Umbilical cord (tissue), 2 donors: ENCODE measurements around the gene OR4X1. TPM values are rescaled to one million over a fixed set of nuclear protein-coding genes. Genes with fewer than 3 reads are reported as not detected.
"Not testable (repeated sequence)": the region's sequence is repeated elsewhere in the genome, so short reads cannot be mapped to it uniquely, and the experiment has no call there.

Source experiments
- DNase-seq: peaks from one replicate; pipeline ENCODE4 v3.0.0-alpha.2; 2015; ENCODE audit warnings: low spot score
- total RNA-seq: library from RNA; depleted of rRNA; stranded (reverse); fragments of >200 nt; gene quantifications from one replicate; pipeline ENCODE4 v1.2.3, GENCODE V29; 2014; ENCODE audit warnings: low replicate concordance; ENCODE audit not compliant: insufficient read depth

Gene OR4X1, protein sequence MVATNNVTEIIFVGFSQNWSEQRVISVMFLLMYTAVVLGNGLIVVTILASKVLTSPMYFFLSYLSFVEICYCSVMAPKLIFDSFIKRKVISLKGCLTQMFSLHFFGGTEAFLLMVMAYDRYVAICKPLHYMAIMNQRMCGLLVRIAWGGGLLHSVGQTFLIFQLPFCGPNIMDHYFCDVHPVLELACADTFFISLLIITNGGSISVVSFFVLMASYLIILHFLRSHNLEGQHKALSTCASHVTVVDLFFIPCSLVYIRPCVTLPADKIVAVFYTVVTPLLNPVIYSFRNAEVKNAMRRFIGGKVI
- total RNA-seq, result 5.1 TPM

DNA sequence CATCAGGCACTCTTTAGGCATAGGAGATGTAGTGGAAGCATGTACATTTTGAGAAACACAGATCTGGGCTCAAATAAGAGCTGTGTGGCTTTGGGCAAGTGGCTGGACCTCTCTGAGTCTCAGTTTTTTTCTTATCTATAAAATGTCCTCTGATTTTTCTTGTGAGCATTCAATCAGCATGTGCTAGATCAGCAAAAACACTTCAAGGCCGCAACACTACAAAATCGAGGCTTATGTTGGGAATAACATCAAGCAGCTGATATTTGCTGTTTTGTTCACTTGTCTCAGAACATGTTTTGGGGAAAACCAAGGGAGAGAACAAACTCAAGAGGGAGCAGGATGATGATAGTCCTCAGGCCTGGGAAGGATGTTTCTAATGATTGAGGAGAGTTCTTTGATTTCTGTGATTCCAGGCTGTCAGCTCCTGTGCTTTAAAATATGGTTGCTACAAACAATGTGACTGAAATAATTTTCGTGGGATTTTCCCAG lies at the start of gene OR4X1:
OR4X1 (plus strand) TSS at position 439 of the 489 bp plus-strand sequence; CDS start at position 439, 0 bp downstream.
- no peak for DNase-seq

DNA sequence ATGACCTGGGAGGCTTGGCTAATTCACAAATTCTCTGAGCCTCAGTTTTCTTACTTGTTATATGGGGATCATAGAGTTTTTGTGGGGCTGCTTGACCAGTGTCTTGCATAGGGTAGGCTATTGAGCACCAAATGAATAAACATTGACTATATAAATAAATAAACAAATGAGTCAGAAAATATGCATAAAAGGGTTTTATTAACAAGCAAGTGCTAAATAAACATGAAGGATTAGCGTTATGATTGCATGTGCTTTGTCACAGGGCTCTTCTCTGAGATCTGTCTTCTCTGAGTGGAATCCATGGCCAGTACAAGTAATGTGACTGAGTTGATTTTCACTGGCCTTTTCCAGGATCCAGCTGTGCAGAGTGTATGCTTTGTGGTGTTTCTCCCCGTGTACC lies 47.2 kb upstream of the OR4X1 start, which contains the start of gene OR4B1:
OR4B1 (plus strand) TSS at position 301 of the 400 bp plus-strand sequence; CDS start at position 301, 0 bp downstream.
- DNase-seq, result no peak

DNA sequence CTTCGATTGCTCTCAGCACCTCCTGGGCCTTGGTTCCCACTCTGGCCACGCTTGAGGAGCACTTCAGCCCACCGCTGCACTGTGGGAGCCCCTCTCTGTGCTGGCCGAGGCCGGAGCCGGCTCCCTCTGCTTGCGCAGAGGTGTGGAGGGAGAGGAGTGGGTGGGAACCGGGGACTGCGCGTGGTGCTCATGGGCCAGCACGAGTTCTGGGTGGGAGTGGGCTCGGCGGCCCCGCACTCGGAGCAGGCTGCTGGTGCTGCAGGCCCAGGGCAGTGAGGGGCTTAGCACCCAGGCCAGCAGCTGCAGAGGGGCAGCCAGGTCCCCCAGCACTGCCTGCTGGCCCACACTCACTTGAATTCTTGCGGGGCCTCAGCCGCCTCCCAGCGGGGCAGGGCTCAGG lies 34.9 kb upstream of the OR4X1 start:
- DNase-seq, result no peak

DNA sequence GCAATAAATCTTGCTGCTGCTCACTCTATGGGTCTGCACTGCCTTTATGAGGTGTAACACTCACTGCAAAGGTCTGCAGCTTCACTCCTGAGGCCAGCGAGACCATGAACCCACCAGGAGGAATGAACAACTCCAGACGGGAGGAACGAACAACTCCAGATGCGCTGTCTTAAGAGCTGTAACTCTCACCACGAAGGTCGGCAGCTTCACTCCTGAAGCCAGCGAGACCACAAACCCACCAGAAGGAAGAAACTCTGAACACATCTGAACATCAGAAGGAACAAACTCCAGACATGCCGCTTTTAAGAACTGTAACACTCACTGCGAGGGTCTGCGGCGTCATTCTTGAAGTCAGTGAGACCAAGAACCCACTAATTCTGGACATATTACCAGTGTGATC lies 33.6 kb upstream of the OR4X1 start:
- DNase-seq, result not testable (repeated sequence)

DNA sequence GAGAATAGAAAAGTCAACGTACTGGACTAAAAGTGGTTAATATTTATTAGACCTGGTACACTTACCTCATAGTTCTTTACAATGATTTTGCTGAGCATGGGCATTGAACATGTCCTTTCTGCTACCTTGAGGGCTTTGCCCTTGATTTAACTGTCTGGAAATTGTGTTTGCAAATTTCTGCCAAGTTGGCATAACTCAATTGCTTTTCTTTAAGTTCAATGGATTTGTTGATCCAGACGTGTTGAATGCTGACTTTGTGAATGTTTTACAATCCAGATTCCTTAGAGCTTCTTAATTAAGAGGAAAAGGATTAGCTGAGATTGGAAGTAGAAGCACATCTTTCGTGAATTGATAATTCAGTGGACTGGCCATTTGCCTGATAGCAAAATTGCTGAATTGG lies 25.9 kb upstream of the OR4X1 start:
- no peak for DNase-seq

DNA sequence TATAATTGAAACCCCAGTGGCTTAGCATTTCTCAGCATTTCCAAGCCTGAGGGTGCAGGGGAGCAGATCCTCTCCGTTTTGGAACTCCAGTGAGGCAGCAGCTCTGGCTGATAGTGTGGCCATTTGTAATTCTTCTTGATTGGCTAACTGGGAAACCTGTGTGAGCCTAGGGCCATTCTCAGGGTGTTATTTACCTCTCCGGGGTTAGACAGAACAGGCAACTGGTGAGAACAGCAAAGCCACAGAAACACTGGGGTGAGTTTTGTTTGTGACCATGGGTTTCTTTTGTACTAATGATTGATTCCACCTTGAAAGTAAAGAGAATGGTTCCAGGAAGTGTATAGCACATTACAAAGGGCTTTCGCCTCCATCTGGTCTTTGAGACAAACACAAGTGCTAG lies 21.2 kb upstream of the OR4X1 start:
- no peak for DNase-seq

DNA sequence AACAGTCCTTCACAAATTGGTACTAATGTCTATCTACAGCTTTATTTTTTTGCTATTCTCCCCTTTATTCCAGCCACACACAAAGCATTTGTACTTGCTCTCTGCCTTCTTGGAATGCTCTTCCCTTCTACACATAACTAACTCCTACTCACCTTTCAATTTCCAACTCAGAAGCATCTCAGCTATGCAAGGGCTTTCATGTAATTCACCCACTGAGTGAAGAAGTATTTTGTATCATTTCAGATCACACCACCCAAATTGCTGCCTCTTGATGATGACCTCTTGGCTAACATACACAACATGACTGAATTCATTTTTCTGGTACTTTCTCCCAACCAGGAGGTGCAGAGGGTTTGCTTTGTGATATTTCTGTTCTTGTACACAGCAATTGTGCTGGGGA lies 18.9 kb upstream of the OR4X1 start, which contains the start of gene OR4X2:
OR4X2 (plus strand) TSS at position 301 of the 400 bp plus-strand sequence; CDS start at position 301, 0 bp downstream.
- no peak for DNase-seq

DNA sequence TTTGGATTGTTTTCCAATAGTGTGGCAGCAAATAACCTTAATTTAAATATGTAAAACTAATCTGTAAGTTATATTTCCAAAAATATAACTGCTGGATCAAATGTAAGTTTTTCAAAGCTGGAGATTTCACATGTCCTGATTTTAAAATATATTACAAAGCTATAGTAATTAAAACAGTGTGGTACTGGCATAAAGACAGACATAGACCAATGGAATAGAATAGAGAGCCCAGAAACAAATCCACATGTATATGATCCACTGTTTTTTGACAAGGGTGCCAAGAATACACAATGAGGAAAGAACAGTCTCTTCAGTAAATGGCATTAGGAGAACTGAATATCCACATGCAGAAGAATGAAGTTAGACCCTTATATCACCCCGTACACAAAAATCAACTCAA lies 14.8 kb upstream of the OR4X1 start:
- no peak for DNase-seq

DNA sequence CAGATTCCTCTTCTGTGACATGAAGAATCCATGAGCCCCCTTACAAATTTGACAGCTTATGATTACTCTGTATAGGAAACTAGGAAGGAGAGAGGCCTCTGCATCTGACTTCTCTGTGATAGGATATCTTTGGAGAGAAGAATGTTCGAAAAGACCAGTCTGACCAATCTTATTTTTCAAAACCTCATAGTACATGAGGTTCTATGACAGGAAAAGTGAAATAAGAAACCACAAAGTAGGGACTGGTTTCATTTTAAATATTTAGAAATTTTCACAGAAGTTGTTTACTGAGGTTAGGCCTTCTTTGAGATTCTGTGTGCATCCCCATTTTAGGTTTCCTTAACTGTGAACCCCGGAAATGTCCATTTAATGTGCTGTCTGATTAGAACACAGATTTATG lies 2.1 kb upstream of the OR4X1 start:
- DNase-seq, result no peak

DNA sequence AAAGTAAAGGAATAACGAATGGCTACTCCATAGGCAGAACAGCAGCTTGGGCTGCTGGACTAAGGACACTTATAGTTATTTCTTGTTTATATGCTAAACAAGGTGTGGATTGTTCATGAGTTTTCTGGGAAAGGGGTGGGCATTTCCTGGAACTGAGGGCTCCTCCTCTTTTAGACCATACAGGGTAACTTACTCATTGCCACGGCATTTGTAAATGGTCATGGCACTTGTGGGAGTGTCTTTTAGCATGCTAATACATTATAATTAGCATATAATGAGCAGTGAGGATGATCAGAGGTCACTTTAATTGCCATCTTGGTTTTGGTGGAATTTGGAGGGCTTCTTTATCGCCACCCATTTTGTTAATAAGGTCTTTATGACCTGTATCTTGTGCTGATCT lies 7.0 kb downstream of the OR4X1 start:
- no peak for DNase-seq

DNA sequence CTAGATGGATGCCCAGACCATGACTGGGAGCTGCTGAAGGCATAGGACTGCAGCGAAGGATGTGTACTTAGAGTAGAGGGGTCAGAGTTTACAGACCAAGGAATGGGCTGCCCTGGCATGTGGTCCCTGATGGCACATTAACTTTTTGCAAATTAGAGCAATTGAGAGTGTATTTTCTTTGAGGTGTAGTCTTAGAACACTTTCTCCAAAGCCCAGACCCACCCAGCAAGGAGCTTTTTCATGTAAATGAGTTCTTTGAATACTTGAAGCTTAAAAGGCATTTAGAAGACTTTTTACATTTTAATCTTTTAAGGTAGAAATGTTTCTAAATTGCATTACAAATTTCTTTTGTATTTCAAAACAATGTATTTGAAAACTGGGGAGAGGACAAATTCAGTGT lies 8.9 kb downstream of the OR4X1 start:
- no peak for DNase-seq

DNA sequence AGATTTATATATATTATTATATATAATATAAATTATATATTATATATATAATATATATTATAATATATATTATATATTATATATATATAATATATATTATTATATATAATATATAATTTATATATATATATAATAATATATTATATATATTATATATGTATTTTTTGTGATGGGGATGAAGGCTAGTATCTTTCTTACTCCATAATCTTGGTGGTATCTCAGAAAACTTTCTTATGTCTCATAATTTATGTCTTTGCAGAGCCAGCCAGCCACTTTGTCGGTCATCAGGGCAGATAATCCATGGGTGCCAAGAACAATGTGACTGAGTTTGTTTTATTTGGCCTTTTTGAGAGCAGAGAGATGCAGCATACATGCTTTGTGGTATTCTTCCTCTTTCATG lies 42.3 kb downstream of the OR4X1 start, which contains the start of gene OR4S1:
OR4S1 (plus strand) TSS at position 301 of the 400 bp plus-strand sequence; CDS start at position 301, 0 bp downstream.
- DNase-seq, result no peak

DNA sequence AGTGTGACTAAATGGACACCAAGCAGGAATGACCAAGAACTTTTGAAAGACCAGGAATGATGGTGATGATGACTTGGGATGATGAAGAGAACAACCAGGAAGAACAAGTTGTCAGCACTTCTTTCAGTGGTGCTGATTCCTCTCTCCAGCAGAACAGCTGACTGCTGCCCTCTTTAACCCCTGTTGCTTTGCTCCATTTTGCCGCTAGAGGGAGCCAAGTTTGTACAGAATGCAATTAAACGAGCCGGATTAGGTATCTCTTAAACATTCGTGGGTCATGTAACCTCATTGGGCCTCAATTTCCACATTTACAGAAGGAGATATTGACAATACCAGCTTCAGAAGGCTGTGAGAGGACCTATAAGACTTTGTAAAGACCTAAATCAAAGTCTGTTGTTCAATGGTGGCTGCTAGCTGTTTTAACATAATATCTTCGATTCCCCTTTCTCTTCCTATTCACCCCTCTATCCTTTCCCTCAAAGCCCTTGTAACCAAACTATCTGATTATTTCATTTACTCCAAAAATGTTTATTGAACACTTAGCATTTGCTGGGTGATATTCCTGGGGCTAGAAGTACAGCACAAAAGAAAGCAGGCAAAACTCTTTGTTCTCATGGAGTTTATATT lies 44.2 kb downstream of the OR4X1 start:
- DNase-seq, result peak; percentile 21

DNA sequence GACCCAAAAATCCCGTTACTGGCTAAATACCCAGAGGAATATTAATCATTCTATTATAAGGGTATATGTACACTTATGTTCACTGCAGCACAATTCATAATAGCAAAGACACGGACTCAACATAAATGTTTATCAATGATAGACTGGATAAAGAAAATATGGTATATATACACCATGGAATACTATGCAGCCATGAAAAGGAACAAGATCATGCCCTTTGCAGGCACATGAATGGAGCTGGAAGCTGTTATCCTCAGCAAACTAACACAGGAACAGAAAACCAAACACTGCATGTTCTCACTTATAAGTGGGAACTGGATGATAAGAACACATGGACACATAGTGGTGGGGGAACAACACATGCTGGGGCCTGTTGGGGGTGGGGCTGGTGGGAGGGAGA lies 49.9 kb downstream of the OR4X1 start:
- DNase-seq, result not testable (repeated sequence)

Other genes with a start within 250 kb of the OR4X1 start
- gene OR4B1, start 47.1 kb upstream of the OR4X1 start, total RNA-seq, result not detected
- not detected for gene OR4X2, start 18.8 kb upstream of the OR4X1 start, total RNA-seq
- not detected for gene OR4S1, start 42.4 kb downstream of the OR4X1 start, total RNA-seq
- 15.2 TPM for gene OR4C3, start 61.1 kb downstream of the OR4X1 start, total RNA-seq
- gene OR4C5, start 102.6 kb downstream of the OR4X1 start, total RNA-seq, result 3.1 TPM
- 9.4 TPM for gene OR4A47, start 224.9 kb downstream of the OR4X1 start, total RNA-seq